Psoas muscle (tissue), 8 donors: ENCODE data around the gene NPLOC4. TPM values are rescaled to one million over a fixed set of nuclear protein-coding genes. Genes with fewer than 3 reads are reported as not detected.

Experiments used
- ATAC-seq, 4 donors: fragments of 200-7000 bp; cut with Tn5 transposase; one replicate each; pipeline ENCODE4 v1.9.1; 2020; ENCODE audit warnings: moderate library complexity in 3 of 4, mild to moderate bottlenecking in 2 of 4
- DNase-seq, 2 donors: peaks; one replicate each; pipeline ENCODE4 v3.0.0-alpha.2; 2020
- H3K27ac ChIP-seq: fragments of 200-600 bp; one replicate; pipeline ENCODE4 v1.8.0; 2022
- H3K27me3 ChIP-seq, 3 donors: fragments of 200-600 bp in 1 of 3; one replicate each; pipeline versions ENCODE4 v1.6.1 to v1.8.0; 2013 to 2022; ENCODE audit warnings: low read length in 2 of 3, mild to moderate bottlenecking in 2 of 3, moderate library complexity in 1 of 3; ENCODE audit not compliant: insufficient read depth in 3 of 3
- H3K36me3 ChIP-seq, 2 donors: fragments of 200-600 bp in 1 of 2; one replicate each; pipeline versions ENCODE4 v1.6.1 to v1.8.0; 2013 to 2022; ENCODE audit warnings: low read depth in 1 of 2, mild to moderate bottlenecking in 1 of 2, moderate library complexity in 1 of 2; ENCODE audit not compliant: insufficient read depth in 1 of 2
- H3K4me1 ChIP-seq: fragments of 200-600 bp; one replicate; pipeline ENCODE4 v1.8.0; 2022
- H3K4me3 ChIP-seq: fragments of 200-600 bp; one replicate; pipeline ENCODE4 v1.8.0; 2022; ENCODE audit warnings: mild to moderate bottlenecking
- H3K9me3 ChIP-seq: fragments of 200-600 bp; one replicate; pipeline ENCODE4 v1.8.0; 2022
- WGBS, 3 donors: extraction: QIAGEN DNeasy Blood & Tissue Kit; methylation state at CpG; one replicate each; pipeline versions ENCODE4 v1.1.6 to v1.1.7; 2013; 5-methylcytosine and 5-hydroxymethylcytosine counted together
- intact Hi-C, 2 donors: fragments of 100-400 bp; cut with DNase I; formaldehyde crosslinking; loops; one replicate each; pipeline versions ENCODE4 v1.11.0 to v1.14.2; 2022
- polyA plus RNA-seq, 3 donors: library from polyadenylated mRNA; stranded (reverse); fragments of 200-250 nt; gene quantifications; one replicate each; pipeline ENCODE4 v1.2.3, GENCODE V29; 2013
- total RNA-seq, 4 donors: library from RNA; stranded (reverse); fragmentation: NEBNext Ultra II Directional in 2 of 4; extraction: Animal tissue kit (Norgen Biotek cat#: 25700) in 2 of 4; gene quantifications; one replicate each; pipeline versions ENCODE4 v1.2.1 to v1.2.4, GENCODE V29; 2021 to 2023
- TF ChIP-seq, protein P1 (sequence below): fragments of 200-600 bp; IDR thresholded peaks from one replicate; pipeline ENCODE4 v1.8.0; 2022; ENCODE audit warnings: antibody characterized with exemption
- donor health status: healthy with polysubstance abuse.
- donor health status: DM: no; HTN: no; CAD: no; lungs with moderate emphysema.
- donor health status: Bipolar disorder and iron deficiency.
- donor health status: healthy.
- donor health status: DM: yes; HTN: yes; CAD: no.
- donor health status: DM: no; HTN: no; CAD: no.
- donor health status: DM: no; HTN: no; CAD: no.
- donor health status: DM: yes; HTN: yes; CAD: no.

Gene NPLOC4
- total and polyA plus RNA-seq, 7 donors: 87.3 to 414 (median 204) TPM

DNA sequence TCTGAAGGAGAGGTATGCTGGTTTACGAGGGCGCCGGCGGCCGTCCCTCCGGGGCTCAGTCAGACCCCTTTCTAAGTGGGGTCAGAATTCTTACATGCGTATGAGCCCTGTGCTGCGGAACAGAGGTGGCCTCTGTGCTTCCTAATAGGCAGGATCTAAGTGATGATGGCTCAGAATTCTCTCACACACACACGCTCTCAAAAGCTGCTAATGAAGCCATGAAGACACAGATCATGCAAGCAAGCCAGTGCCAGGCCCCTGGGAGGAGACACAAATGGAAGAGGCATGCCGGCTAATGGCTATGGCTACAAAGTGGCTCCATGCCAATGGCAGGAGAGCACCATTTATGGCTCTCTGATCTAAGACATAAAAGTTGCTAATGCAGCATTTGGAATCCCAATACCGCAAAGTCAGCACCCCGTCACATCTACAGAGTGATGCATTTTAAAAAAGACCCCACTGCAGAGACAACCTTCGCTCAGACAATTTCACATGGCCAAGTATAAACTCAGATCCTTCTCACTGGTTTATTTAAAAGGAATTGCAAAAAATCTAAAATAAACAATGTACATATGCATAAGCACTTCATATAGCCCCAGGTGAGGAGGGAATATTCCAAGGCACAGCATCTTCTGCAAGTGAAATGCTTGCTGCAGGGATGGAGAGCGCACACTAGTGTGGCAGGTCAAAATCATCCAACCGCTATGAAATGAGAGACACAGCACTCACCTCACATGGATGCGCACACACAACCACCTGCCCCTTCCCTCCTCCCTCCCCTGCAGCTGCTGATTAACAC is 24.5 kb downstream of the NPLOC4 start:
- Histone ChIP-seq H3K4me1 (peaks cover 21% of the 10 kb centered on the region), H3K4me3 (no peak overlapping the region), H3K27me3 (no peaks in the 10 kb centered on the region), H3K36me3 (peaks cover 18 to 94% of the 10 kb centered on the region in 2 donors), H3K9me3 (no peaks in the 10 kb centered on the region), H3K27ac (no peak overlapping the region)
- DNase-seq (no peak), ATAC-seq (no peak)
- TF ChIP-seq, protein P1, sequence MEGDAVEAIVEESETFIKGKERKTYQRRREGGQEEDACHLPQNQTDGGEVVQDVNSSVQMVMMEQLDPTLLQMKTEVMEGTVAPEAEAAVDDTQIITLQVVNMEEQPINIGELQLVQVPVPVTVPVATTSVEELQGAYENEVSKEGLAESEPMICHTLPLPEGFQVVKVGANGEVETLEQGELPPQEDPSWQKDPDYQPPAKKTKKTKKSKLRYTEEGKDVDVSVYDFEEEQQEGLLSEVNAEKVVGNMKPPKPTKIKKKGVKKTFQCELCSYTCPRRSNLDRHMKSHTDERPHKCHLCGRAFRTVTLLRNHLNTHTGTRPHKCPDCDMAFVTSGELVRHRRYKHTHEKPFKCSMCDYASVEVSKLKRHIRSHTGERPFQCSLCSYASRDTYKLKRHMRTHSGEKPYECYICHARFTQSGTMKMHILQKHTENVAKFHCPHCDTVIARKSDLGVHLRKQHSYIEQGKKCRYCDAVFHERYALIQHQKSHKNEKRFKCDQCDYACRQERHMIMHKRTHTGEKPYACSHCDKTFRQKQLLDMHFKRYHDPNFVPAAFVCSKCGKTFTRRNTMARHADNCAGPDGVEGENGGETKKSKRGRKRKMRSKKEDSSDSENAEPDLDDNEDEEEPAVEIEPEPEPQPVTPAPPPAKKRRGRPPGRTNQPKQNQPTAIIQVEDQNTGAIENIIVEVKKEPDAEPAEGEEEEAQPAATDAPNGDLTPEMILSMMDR: no peak
- 77 to 85% (median 82%) methylated on average over 16 of the region's 16 CpGs for WGBS, 3 donors
- intact Hi-C loops: no loop called here

DNA sequence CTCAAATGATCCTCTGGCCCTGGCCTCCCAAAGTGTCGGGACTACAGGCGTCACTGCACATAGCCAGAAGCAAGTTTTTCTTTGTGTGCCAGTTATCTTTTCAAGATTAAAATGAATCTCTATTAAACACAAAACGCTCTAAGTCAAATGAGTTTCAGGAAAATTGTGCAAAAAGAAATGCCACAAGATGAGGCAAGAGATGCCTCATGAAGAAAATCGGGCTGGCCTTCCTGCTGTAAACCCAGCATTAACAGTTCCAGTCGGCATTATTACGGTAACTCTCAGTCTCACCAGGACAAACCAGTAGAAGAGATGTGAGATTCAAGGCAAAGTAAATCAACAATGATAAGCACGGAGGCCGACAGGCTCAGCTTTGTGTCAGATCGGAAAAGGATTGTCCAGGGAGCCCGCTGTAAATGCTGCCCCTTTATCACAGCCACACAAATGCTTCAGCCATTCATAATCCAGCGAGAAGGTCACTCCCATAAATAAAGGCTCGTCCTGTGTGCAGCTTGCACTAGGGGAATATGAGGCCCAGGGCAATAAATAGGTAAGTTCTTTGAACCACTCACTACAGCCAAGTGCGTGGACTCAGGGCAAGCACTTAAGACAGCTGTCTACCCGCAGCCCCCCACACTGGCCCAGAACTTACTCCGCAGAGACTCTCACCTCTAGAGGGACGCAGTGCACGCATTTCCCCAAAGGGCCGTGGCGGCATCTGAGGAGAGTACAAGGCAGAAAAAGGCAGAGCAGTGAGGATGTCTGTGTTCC is 27.2 kb downstream of the NPLOC4 start:
- 81 to 91% (median 86%) methylated on average over 19 of the region's 19 CpGs for WGBS, 3 donors
- Histone ChIP-seq H3K9me3 (no peaks in the 10 kb centered on the region), H3K4me3 (no peak overlapping the region), H3K36me3 (peaks cover 17 to 96% of the 10 kb centered on the region in 2 donors), H3K4me1 (peaks cover 11% of the 10 kb centered on the region), H3K27ac (no peak overlapping the region), H3K27me3 (no peaks in the 10 kb centered on the region)
- intact Hi-C loops: no loop called here
- DNase-seq (no peak), ATAC-seq (peak in 3 of 4 donors; percentile 22 to 62 (median 43))
- TF ChIP-seq, protein P1: no peak

DNA sequence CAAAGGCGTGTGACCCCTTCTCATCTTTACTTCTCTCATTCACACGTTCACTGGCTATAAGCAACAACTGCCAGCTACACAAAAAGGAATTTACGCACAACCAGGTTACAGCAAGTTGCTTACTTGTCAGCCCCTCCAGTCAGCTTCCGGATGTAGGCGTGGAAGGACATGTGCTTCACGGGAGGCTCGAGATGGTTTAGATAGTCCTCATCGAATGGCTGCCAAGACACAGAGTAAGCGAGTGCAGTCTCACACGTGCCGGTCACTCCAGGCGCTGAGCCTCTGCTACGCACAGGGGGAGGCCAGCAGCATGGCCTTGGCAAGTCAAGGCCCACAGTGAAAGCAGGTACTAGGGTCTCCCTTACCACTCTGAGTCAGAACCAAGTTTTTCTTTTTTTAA is 28.3 kb downstream of the NPLOC4 start:
- DNase-seq (no peak), ATAC-seq (peak in 1 of 4 donors; percentile 44)
- Histone ChIP-seq H3K36me3 (peaks cover 21 to 96% of the 10 kb centered on the region in 2 donors), H3K9me3 (no peaks in the 10 kb centered on the region), H3K27ac (no peak overlapping the region), H3K4me3 (no peak overlapping the region), H3K27me3 (no peaks in the 10 kb centered on the region), H3K4me1 (peaks cover 1% of the 10 kb centered on the region)
- 89 to 95% (median 92%) methylated on average over 13 of the region's 13 CpGs for WGBS, 3 donors
- intact Hi-C loops: no loop called here
- TF ChIP-seq, protein P1: no peak

DNA sequence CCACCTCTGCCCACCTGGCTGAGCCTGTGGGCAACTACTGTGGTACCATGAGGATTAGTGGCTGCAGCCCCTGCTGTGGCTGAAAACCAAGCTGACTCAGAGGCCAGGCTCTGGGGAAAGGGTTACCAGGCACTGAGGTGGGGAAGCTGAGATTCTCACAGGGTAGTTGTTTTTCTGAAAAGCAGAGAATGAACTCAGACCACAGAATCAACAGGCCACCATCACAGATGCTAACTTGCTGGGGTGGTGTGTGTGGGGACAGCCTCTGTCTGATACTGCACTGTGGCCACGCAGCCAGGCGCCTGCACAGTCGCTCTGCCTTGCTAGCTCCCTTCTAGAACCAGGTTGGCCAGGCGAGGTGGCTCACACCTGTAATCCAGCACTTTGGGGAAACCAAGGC is 28.8 kb downstream of the NPLOC4 start:
- H3K27ac ChIP-seq: no peak overlapping the region
- 97 to 99% (median 97%) methylated on average over 4 of the region's 4 CpGs for WGBS, 3 donors
- peaks cover 21 to 96% of the 10 kb centered on the region in 2 donors for H3K36me3 ChIP-seq
- intact Hi-C loops: no loop called here
- no peaks in the 10 kb centered on the region for H3K4me1 ChIP-seq
- TF ChIP-seq, protein P1: no peak
- H3K27me3 ChIP-seq: no peaks in the 10 kb centered on the region
- no peaks in the 10 kb centered on the region for H3K9me3 ChIP-seq
- H3K4me3 ChIP-seq: no peak overlapping the region
- DNase-seq (no peak), ATAC-seq (no peak)
